Hippocampal formation (tissue), 2 donors: ENCODE results near the gene MEA1.
"Not testable (repeated sequence)": the region's sequence is repeated elsewhere in the genome, so short reads cannot be mapped to it uniquely, and the experiment has no call there.

Experiments used
- DNase-seq, 2 donors: peaks; one replicate each; lab custom pipeline; 2025; lab: John Stamatoyannopoulos, UW

The MEA1 gene

GRCh38 chr6:43009124-43009523, 4.6 kb downstream of the MEA1 start:
- no peak for DNase-seq

- DNase-seq, result no peak
Measured at GRCh38 chr6:43007126-43007525, 6.6 kb downstream of the MEA1 start.

GRCh38 chr6:43006251-43006650, 7.5 kb downstream of the MEA1 start:
- no peak for DNase-seq

- no peak for DNase-seq
Measured at GRCh38 chr6:43005844-43006243, 7.9 kb downstream of the MEA1 start.

- no peak for DNase-seq
Measured at GRCh38 chr6:43001843-43002242, 11.9 kb downstream of the MEA1 start.

GRCh38 chr6:42998205-42998604, 15.5 kb downstream of the MEA1 start:
- DNase-seq, result not testable (repeated sequence)

DNA sequence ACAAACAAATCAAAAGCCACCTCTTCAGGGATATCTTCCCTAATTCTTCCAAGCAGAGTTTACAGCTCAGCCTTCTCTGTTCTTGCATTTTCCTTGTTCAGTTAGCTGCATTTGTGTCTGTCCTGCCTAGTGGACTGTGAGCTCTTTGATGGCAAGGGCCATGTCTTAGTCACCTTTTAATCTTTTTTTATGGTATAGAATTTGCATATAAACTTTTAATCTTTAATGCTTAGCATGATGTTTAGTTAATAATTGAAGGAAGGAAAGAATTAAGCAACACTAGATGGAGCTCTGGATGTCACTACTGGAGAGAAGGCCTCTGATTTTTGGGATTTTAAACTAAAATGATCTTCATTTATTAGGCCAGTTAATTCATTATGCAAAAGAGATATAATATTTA, 17.2 kb downstream of the MEA1 start:
- DNase-seq, result no peak

DNA sequence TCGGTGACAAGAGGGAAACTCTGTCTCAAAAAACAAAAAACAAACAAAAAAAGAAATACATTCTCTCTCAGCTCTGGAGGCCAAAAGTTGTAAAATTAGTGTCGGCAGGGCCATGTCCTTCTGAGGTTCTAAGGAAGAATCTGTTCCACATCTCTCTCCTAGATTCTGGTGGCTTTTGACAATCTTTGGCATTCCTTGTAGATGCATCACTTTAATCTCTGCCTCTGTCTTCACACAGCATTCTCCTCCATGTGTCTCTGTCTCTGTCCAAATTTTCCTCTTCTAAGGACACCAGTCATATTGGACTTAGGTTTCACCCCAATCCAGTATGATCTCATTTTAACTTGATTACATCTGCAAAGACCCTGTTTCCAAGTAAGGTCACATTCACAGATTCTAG, 20.3 kb downstream of the MEA1 start:
- DNase-seq, result no peak

DNA sequence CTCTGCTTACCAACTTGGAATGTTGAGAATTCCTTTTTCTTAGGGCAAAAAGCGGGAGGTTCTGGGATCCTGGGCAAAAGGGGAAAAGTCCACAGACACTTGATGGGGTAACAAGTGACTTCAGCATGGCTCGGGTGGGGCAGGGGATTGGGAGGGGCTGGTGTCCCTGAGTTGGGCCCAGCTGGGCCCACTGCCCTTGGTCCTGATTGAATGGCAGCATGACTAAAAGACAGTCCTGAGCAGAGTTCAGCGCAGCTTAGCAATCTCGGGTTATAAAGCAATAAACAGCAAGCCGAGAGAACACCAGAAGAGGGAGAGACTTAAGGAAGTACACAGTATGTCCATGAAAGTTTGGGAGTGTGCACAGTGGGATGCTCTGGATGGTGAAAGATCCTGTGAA, 23.8 kb downstream of the MEA1 start:
- DNase-seq, result no peak

DNA sequence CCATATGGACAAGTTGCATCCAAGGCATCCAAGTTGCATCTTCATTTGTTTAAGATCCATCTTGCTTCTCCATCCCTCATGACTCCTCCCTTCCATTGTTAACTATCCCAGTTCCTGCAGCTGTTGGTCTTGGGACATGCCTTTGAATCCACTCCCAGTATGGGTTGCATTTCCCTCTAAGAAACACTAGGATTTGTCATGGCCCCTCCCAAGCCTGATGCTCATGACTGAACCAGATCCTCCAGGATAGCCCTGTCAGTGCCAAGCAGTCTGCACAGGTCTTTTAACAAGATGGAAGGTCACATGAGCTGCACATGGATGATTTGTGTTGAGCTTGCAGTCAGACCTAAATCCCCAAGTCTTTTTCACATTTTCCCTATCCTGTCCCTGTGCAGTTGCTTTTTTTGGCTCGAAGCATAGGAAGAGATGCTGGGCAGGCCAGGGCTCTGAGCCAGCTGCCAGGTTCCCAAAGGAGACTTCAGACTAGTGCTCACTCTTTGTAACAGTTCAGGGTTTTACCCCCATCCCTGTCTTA, 25.2 kb downstream of the MEA1 start:
- no peak for DNase-seq

GRCh38 chr6:42987533-42988451, 26.0 kb downstream of the MEA1 start:
- no peak for DNase-seq

DNA sequence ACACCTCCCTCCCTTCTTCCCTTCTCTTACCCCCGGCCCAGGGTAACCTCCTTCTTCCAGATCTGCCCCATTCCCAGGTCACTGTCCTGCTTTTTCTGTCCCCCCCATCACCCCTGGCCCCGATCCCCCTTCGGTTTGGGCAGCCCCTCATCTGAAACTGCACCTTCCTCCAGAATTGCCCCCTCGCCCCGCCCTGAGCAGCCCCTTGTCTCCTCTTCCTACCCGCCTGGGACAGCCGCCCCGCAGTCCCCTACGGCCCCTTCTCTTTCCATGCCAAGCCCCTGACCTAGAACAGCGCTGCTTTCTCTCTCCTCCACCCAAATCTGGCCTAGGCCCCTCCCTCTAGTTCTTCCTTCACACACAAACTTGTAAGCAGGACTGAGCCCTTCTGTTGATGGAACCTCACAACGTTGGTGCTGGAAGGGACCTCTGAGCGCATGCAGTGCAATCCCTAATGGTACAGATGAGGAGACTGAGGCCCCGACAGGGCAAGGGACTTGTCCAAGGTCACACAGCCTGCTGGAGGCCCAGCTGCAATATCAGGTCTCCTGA, 28.7 kb downstream of the MEA1 start:
- DNase-seq, result no peak

GRCh38 chr6:42984001-42984923, 29.5 kb downstream of the MEA1 start, which contains the start of gene PPP2R5D:
TSS of gene PPP2R5D (plus strand) at chr6:42984570. CDS start at chr6:42984678, 108 bp downstream.
- DNase-seq, result peak; percentile 98 to 100

- no peak for DNase-seq
Measured at GRCh38 chr6:42981836-42982235, 31.9 kb downstream of the MEA1 start.

DNA sequence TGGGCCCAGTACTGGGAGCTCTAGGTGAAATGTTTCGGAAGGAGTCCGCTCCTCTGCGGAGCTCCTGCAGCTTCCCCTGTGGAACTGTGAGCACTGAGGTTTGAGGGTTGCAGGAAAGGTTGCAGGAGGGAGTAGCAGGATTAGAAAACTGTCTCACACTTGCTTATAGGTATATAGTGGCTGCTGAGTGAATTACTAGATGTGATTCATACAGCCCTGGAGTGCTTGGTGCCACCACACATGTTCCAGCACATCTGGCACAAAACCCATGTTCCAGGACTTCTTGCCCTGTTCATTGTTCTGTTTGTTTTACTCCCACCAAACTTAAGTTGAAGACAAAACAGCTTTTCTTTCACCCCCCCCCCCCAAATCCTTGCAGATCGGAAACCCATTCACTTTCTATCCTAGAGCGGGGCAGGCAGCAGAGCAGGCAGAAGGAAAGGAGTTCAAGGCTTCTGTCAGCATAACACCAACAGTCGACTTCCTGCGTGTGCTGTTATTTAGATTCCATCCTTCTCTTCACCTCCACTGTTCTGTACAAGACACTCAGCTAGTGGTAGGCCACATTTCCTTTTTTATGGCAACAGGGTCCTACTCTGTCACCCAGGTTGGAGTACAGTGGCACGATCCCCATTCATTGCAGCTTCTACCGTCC, 34.1 kb downstream of the MEA1 start:
- no peak for DNase-seq

- peak; percentile 73 to 81 for DNase-seq
Measured at GRCh38 chr6:42978839-42979522, 34.8 kb downstream of the MEA1 start, which contains the start of gene PEX6. TSS of gene PEX6 (minus strand) at chr6:42979181. CDS start at chr6:42979150, 31 bp downstream.

- DNase-seq, result no peak
Measured at GRCh38 chr6:42978487-42978838, 35.3 kb downstream of the MEA1 start.

DNA sequence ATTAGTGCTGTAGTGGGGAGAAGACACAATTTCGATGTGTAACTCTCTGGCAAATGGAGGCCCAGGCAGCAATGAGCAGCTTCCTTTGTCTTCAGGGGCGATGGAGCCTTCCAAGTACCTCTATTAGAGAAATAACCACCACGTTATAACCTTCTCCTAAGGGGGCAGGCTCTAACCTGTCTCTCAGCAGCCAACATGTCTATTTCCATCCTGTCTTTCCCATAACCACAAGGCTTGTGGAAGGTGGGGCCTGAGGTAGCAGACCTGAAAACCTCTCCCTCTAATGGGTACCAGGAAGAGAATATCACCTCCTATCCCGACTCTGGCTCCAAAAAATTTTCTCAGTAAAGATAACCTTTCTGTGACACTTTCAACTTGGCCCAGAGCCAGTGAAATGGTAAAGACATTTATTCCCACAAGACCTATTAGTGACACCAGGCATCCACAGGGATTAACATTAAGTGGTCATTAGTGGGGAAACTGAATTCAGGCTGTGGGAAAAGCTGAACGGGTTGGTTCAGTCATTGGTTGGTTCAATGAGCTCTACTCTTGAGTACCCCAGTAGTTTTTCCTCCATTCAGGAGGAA, 38.7 kb downstream of the MEA1 start:
- no peak for DNase-seq

- DNase-seq, result no peak
Measured at GRCh38 chr6:42973926-42974325, 39.8 kb downstream of the MEA1 start.

DNA sequence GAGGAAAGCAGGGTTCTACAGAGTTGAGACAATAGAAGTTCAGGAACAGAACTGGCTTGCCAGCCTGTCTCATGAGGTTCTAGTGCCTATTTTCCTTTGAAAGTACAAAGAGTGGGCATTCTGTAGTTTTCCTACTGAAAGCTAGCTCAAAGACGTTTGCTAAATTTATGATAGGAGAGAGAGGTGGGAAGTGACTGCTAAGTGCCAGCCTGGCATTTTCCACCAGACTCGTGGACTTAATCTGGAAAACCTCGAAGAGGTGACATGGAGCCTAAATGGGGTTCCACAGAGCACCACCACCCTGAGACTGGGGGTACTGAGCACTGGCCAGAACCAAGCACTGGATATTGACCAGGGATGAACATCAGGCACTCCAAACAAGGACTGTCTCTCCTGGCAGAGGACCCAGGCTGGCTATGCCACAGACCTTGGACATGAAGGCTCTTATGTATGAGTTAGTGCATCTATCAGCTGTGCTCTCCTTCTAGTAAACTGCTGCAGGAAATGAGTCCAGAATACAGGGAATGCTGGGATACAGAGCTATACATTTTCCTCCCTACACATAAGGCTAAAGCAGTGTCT, 41.9 kb downstream of the MEA1 start:
- DNase-seq, result peak in 1 of 2 donors; percentile 6
